HEK293T (cell line): ENCODE results near the gene GDI1.
"Not testable (repeated sequence)": the region's sequence is repeated elsewhere in the genome, so short reads cannot be mapped to it uniquely, and the experiment has no call there.

Experiments
- FOXM1 ChIP-seq: fragments of 450-650 bp; IDR thresholded peaks from 2 replicates; pipeline ENCODE4 v1.6.1; 2017; ENCODE audit warnings: mild to moderate bottlenecking, borderline replicate concordance
- SP1 ChIP-seq: fragments of 450-650 bp; IDR thresholded peaks from 2 replicates; pipeline ENCODE4 v1.6.1; 2017
- ZNF384 ChIP-seq: fragments of 450-650 bp; IDR thresholded peaks from 2 replicates; pipeline ENCODE4 v1.6.1; 2016

DNA sequence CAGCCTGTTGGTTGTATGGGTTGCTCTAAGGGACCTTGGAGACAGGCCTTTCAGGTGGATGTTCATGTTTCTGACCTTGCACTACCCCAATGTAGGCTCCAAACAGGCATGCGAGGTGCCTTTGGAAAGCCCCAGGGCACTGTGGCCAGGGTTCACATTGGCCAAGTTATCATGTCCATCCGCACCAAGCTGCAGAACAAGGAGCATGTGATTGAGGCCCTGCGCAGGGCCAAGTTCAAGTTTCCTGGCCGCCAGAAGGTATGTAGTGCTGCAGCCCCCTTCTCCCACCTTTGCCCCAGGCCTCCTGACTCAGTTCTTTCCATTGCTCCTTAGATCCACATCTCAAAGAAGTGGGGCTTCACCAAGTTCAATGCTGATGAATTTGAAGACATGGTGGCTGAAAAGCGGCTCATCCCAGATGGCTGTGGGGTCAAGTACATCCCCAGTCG is 36.6 kb upstream of the GDI1 start:
- not testable (repeated sequence) for TF ChIP-seq SP1, FOXM1, ZNF384
